ENCODE measurements around the gene PCCA.

Gene PCCA

DNA sequence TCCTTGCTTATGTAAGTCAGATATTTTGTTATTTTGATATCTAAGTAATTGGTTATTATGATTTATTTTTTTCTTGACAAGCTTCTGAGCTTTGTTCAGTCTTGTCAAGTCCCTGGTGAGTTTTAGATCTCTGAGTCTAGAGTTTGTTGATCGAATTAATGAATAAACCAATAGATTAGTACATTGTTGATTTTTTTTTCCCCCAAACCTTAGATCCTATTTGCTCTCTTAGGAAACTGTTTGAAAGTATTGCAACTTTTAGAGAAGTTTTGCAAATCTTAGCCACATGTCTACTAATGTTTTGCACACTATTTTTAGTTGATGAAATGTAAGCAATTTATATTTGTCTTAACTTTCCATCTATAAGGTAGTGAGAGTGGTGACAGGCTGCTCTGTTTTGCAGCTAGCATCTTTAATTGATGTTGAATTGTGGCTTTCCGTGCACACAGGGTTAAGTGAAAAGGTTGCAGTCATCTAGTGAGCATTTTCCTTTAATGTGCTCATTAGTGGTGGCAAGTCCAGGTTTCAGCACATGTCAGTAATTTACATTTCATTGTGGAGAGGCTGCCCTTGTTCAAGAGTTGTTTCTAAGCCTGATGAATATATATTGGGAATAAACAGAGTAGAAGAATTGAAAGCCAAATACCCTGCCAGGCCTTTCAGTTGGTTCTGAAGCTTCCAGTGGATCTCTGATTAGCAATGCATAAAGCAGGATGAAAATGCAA, 86.3 kb downstream of the PCCA start:
- in situ Hi-C loops (cut with MboI; ENCODE audit: low pct_unique_long_range_greater_than_20kb, low sequenced_read_pairs) = no loop called here
- DNase-seq = no peak

DNA sequence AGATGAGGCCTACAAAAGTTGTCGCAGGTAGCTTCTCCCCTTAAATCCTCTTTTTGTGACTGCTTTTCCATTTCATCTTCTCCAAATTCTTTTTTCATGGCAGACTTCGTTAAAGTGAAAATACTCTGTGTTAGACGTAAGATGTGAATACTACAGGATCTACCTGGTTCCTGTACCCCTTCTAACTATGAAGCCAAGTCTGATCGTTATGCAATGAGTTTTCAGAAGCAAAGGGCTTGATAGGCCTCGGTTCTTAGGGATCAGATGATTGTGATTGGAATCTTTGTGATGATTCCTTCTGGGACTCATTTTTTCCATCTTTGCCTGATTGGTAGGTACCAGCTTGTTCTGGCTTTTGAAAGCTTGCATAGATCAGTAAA, 86.9 kb downstream of the PCCA start:
- DNase-seq = no peak
- in situ Hi-C loops (cut with MboI; ENCODE audit: low pct_unique_long_range_greater_than_20kb, low sequenced_read_pairs) = no loop called here

DNA sequence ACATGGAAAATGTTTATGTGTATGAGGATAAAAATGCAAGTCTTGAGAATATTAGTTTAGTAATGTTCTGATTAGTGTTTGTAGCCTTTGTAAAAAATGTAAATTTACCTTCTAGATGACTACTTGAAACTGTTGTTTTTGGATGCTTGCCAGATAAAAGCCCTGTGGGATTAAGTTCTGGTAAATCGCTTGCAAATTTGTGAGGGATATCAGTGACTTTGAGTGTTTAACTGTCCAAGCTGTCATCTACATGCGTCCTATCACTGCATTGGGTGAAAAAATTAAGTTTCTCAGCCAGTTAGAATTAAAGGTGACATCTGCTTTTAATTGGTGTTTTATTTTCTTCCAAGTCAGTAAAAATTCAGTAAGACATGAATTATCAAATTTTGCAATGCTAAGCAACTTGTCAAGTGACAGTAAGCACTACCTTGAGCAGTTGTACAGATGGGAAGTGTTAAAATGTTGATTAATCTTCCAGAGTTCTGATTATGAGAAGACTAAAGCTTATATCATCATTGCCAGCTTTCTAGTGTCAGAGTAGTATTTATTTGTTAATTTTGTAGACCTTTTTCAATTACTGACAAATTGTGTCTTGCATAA, 88.0 kb downstream of the PCCA start:
- DNase-seq = no peak
- in situ Hi-C loops (cut with MboI; ENCODE audit: low pct_unique_long_range_greater_than_20kb, low sequenced_read_pairs) = no loop called here

DNA sequence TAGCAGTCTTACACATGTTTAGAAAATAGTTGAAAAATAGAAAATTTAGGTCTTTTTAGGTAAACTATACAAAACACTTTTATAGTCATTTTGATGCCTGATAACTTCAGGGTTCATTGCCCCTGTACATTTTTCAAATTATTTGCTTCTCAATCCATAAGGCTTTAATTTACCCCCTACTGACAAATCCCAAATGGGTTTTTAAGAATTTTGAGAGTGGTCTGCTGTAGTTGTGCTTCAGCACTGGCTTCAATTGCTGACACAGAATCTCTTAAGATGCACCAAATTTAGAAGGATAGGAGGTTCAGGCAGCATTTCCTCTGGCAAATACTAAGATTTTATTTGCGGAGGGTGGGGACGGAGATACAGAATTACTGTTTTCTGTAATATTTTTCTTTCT, 89.4 kb downstream of the PCCA start:
- in situ Hi-C loops (cut with MboI; ENCODE audit: low pct_unique_long_range_greater_than_20kb, low sequenced_read_pairs) = no loop called here
- DNase-seq = no peak

DNA sequence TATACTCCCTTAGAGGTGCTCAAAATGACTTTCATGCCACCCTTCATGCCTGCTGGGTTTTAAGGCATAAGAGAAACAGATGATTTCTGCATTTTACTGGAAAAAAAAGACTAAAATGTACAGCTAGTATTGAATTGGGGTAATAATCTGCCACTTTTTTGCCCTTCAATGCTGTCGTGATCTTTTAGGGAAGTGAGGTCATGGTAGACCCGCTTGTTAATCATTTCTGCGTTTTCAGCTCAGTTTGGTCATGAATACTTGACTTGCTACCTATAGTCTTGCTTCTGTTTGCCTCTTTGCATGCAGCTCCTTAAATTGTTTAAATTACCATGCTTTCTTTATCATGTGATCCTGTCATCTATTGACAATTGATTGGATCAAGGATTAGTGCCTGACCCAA, 90.4 kb downstream of the PCCA start:
- in situ Hi-C loops (cut with MboI; ENCODE audit: low pct_unique_long_range_greater_than_20kb, low sequenced_read_pairs) = no loop called here
- DNase-seq = no peak

DNA sequence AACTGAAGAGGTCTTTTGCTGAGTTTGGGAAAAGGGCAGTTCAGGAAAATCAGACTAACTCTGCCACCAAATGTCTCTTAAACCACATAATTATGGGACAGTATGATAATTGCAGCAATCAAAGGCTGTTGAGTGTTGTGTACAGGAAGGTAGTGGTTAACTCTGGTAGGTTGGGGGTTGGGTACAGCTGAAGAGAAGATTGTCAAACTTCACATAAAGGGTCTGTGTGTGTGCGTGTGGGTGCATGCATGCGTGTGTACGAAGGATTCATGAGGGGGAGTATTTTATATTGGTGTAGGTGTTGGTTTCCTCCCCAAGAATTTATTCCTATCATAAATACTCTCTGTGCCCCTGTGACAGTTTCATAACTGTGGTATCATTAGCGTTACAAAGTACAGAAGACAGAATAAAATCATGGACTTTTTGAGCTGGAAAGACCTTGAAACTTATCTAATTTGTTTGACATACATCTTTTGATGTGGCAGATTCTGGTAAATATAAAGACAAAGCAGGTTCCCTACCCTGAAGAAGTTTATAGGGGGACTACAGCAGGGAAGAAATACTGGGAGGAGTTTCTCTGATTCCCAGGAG, 94.1 kb downstream of the PCCA start:
- peak; percentile 33 for DNase-seq
- in situ Hi-C loops (cut with MboI; ENCODE audit: low pct_unique_long_range_greater_than_20kb, low sequenced_read_pairs) = no loop called here

DNA sequence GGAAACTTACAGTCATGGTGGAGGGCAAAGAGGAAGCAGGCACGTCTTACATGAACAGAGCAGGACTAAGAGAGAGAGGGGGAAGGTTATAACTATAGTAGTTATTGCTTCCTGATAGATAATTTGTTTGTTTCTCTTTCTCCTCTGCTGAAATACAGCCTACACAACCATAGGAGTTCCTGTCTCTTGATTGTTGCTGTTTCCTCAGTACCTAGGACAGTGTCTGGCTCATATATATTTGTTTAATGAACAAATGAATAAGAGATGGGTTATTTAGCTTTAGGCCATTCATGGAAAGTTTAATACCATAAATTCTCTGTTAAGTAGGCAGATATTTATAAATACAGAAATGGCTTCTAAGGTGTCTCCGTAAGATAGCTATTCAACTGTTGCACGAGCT, 95.2 kb downstream of the PCCA start:
- peak; percentile 14 for DNase-seq
- in situ Hi-C loops (cut with MboI; ENCODE audit: low pct_unique_long_range_greater_than_20kb, low sequenced_read_pairs) = no loop called here

DNA sequence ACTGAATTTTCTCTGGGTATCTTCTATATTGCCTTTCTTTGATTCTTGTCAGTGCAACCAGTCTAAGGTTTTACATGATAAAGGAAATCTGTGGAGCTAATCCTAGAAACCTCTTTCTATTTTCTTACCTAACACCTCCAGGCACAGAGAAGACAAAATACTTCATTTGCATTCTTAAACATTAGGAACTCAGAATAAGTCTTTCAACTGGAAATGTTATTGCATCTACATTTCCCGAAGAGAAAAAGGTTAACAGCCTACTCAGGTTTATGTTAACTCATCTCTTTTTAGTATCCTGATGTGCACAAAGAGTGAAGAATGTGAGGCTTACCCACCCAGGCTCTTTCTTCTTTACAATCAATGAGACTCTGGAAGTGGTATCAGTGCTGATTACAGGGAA, 106.7 kb downstream of the PCCA start:
- in situ Hi-C loops (cut with MboI; ENCODE audit: low pct_unique_long_range_greater_than_20kb, low sequenced_read_pairs) = no loop called here
- DNase-seq = no peak

DNA sequence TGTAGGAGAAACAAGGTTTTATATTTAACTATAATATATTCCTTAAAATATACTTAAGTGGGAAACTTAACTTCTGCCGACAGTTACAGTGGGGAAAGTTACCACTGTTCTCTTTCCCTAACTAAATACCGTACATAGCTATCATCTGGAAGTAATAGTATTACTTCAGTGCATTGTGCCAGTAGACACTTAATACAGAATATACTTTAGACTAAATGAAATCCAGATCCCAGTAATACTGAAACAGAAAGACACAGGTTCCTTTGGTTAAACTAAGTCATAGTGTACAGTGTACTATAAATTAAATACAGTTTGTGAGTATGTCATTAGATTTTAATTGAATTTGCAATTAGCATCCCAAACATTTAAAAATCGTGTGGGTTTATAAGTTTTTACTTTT, 107.5 kb downstream of the PCCA start:
- in situ Hi-C loops (cut with MboI; ENCODE audit: low pct_unique_long_range_greater_than_20kb, low sequenced_read_pairs) = no loop called here
- DNase-seq = no peak

DNA sequence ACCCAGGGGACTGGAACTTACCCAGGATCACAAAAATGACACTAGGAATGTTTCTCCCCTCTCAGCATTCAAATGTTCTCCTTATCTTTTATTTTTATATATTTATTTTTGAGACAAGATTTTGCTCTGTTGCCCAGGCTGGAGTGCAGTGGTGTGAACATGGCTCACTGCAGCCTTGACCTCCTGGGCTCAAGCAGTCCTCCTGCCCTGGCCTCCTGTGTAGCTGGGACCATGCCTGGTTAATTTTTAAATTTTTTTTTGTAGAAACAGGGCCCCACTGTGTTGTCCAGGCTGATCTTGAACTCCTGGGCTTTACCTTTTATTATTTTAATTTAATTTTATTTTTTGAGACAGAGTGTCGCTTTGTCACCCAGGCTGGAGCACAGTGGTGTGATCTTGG, 108.2 kb downstream of the PCCA start:
- no peak for DNase-seq
- in situ Hi-C loops (cut with MboI; ENCODE audit: low pct_unique_long_range_greater_than_20kb, low sequenced_read_pairs) = no loop called here

DNA sequence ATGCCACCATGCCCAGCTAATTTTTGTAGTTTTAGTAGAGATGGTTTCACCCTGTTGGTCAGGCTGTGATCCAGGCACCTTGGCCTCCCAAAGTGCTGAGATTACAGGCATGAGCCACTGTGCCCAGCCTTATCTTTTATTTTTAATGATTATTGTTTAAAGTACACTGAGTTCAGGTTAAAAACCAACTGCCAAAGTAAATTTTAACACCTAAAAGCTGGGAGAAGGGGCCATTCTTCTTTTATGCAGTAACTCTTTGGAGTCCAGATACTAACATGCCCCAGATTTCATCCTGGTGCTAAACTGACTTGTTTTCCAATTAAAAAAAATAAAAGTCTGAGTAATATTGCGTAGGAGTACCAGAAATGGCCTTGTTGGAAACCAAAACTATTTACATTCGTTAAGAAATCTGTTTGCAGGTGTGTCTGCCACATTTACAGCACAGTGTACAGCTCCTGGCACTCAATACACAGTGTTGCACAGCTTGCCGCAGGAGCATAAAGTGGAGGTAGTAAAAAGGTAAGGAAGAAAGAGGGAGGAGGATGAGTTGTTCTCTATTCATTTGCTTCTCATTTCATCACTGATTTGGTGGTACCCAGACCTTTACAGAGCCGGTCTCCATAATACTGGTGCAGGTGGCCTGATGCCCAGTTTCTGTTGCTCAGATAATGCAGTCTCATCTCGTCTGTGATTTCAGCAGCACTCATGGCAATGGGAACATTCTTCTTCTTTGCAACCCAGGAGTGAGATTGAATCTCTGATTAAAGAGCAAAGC, 108.9 kb downstream of the PCCA start:
- DNase-seq = no peak
- in situ Hi-C loops (cut with MboI; ENCODE audit: low pct_unique_long_range_greater_than_20kb, low sequenced_read_pairs) = no loop called here

DNA sequence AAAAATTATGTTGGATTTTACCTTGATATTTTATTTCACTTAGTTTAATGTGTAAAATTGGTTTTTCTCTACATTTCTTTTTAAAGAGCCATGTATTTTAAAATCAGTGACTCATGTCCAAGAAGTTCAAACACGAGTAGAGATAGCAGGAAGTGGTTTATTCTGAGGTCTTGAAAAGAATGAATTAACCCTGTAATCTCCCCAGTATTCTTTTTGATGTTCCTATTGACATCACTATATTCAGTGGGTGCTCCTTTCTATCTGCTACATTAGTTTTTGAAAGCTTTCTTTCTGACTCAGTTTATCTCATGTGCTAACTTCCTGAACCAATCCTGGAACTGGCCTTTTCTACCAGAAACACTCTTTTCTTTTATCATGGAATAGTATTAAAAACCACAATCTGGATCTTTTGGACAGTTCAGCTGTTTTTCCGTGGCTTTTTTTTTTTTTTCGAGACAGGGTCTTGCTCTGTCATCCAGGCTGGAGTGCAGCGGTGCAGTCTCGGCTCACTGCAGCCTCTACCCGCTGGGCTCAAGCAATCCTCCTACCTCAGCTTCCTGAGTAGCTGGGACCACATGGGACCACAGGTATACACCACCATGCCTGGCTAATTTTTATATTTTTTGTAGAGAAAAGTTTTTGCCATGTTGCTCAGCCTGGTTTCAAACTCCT, 114.9 kb downstream of the PCCA start:
- in situ Hi-C loops (cut with MboI; ENCODE audit: low pct_unique_long_range_greater_than_20kb, low sequenced_read_pairs) = no loop called here
- DNase-seq = peak; percentile 29

DNA sequence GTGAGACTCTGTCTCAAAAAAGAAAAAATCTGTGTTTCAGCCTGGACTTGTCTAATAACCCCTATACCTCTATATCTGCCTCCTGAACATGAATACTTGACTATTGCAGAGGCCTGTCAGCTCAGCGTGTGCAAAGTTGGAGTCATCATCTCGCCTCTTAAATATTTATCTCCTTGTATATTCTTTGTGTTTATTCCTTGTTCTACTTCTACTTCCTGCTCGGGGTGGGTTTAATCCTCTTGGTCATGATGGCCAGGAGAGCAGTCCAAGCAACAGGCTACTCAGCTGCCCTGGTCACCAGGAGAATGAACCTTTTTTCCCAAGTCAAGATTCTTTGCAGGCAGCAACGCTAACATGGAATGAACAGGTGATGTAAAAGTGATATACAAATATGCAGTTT, 119.1 kb downstream of the PCCA start:
- in situ Hi-C loops (cut with MboI; ENCODE audit: low pct_unique_long_range_greater_than_20kb, low sequenced_read_pairs) = no loop called here

DNA sequence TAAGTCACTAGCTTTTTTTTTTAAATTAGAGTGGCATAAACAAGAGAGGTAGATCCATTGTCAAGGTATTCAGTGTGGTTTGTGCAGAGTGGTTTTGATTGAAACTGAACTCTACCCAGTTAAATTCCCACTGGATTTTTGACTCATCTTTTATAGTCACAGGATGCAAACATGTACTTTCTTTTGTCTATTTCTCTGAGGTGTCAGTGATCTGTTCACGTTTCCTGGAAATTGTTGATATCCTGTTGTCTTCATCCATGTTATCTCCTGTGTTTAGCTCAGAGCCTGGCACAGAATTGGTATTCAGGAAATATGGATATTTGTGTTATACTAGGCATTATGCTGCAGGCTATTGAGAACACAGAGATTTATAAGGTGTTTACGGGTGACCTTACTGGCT, 119.7 kb downstream of the PCCA start:
- in situ Hi-C loops (cut with MboI; ENCODE audit: low pct_unique_long_range_greater_than_20kb, low sequenced_read_pairs) = no loop called here
- no peak for DNase-seq

More for the DNA sequence above, 119.1 kb downstream of the PCCA start:
- no peak for DNase-seq

DNA sequence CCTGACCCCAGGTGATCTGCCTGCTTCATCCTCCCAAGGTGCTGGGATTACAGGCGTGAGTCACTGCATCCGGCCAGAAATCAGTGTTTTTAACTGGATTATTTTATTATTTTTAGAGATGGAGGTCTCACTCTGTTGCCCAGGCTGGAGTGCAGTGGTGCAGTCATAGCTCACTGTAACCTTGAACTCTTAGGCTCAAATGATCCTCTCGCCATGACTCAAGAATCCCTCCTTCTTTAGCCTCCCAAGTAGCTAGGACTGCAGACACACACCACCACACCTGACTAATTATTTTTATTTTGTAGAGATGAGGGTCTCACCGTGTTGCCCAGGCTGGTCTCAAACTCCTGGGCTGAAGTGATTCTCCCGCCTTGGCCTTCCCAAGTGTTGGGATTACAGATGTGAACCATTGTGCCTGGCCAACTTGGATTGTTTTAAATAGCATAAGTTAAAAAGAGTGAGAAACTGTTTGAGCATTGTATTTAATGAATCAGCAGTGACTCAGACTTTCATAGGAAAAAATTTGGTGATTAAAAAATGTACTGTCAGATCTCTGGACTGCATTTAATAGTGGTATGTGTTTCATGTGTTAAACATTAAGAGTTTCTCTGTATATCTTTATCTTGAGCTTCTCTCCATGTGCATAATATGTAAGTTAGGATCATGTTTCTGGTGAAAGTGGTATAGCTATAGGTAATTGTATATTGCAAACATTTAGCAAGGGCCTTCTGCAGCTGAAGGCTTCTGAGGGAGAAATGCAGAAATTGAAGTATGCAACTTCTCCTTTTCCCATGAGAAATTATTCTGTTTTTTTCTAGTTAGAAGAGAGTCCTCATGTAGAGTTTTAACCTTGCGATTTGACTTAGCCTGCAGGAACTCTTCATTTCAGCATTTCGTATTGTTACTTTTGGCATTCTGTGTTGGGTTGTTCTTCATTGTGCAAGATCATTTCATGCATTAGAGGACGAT, 121.2 kb downstream of the PCCA start:
- in situ Hi-C loops (cut with MboI; ENCODE audit: low pct_unique_long_range_greater_than_20kb, low sequenced_read_pairs) = no loop called here

DNA sequence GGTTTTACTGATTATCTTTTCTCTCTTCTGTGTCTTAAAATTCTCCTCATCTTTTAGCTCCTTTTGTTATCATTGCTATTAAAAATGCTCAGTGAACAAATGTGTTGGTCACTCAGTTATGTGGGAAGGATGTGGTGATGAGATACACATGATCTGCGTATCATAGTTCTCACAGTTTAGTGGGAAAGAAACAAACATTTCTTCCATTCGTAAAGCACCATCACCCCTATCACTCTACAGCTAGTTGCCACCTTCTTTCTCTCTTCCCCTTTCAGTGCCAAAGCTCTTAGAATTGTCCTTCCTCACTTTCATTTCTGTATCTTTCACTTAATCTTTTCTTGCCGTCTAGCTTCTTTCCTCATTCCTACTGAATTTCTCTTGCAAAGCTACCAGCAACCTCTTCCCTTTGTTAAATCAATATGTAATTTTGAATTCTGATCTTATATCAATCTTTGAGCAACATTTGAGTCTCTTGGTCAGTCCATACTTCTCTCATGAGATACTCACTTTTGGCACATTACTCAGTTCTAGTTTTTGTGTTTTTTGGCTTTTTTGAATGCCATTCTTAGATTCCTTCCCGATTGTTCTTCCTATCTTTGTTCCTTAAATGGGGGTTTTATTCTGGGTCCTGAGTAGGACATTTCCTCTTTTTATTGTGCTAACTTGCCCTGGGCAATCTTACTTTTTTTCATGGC, 122.3 kb downstream of the PCCA start:
- in situ Hi-C loops (cut with MboI; ENCODE audit: low pct_unique_long_range_greater_than_20kb, low sequenced_read_pairs) = no loop called here

More for the DNA sequence above, 121.2 kb downstream of the PCCA start:
- DNase-seq = no peak

DNA sequence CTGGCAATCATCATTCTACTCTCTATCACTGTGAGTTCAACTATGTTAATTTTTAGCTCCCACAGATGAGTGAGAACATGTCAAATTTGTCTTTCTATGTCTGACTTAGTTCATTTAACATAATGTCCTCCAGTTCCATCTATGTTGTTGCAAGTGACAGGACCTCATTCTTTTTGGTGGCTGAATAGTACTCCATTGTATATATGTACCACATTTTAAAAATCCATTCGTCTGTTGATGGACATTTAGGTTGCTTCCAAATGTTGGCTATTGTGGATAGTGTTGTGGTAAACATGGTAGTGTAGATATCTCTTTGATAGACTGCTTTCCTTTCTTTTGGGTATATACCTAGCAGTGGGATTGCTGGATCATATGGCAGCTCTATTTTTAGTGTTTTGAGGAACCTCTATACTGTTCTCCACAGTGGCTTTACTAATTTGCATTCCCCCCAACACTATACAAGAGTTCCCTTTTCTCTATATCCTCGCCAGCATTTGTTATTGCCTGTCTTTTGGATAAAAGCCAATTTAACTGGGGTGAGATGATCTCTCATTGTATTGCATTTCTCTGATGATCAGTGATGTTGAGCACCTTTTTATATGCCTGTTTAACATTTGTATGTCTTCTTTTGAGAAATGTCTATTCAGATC, 124.1 kb downstream of the PCCA start:
- DNase-seq = peak; percentile 65
- in situ Hi-C loops (cut with MboI; ENCODE audit: low pct_unique_long_range_greater_than_20kb, low sequenced_read_pairs) = no loop called here

More for the DNA sequence above, 122.3 kb downstream of the PCCA start:
- DNase-seq = no peak

All from KBM-7 (cell line).